ENCODE results near the gene PDIA5.

DNA sequence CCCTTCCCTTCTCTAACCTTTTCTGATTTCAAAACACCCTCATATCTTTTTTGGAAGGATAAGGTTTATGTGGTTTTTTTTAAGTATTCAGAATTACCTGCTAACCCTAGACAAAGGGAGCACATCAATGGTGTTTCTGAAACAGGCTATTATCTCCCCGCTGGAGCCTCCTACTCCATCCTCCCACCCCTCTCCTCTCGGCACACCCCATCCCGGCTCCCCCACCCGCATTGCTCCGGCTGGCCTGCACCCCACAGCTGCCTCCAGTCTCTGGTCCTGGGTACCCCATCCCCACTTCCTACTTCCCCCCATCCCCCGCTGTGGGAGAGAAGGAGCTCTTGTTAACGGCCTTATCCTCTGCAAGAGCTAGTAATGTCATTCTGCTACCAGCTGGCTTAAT lies 59.2 kb downstream of the PDIA5 start:
- TF ChIP-seq, protein P1, sequence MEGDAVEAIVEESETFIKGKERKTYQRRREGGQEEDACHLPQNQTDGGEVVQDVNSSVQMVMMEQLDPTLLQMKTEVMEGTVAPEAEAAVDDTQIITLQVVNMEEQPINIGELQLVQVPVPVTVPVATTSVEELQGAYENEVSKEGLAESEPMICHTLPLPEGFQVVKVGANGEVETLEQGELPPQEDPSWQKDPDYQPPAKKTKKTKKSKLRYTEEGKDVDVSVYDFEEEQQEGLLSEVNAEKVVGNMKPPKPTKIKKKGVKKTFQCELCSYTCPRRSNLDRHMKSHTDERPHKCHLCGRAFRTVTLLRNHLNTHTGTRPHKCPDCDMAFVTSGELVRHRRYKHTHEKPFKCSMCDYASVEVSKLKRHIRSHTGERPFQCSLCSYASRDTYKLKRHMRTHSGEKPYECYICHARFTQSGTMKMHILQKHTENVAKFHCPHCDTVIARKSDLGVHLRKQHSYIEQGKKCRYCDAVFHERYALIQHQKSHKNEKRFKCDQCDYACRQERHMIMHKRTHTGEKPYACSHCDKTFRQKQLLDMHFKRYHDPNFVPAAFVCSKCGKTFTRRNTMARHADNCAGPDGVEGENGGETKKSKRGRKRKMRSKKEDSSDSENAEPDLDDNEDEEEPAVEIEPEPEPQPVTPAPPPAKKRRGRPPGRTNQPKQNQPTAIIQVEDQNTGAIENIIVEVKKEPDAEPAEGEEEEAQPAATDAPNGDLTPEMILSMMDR (conservative IDR thresholded peaks at IDR 0.05; ENCODE audit: low read depth, low read length), result no peak
- TF ChIP-seq EZH2 (IDR thresholded peaks at IDR 0.05; ENCODE audit: borderline replicate concordance, low read depth, low read length, poor library complexity, severe bottlenecking), result no peak

Measured in A673 (cell line).